PC-9 (cell line): ENCODE measurements around the gene MORC1.

ENCODE experiments used
- CTCF ChIP-seq: fragments of 200-600 bp; sonication (generic); conservative IDR thresholded peaks from 2 replicates; pipeline ENCODE4 v1.6.1; 2017; ENCODE audit warnings: mixed run types, antibody characterized with exemption, mild to moderate bottlenecking, moderate library complexity
- EZH2 ChIP-seq: fragments of 200-600 bp; sonication (generic); IDR thresholded peaks from 2 replicates; pipeline ENCODE4 v1.8.0; 2017; ENCODE audit warnings: antibody characterized with exemption, low read depth

- TF ChIP-seq CTCF: no peak
- no peak for TF ChIP-seq EZH2
Measured at GRCh38 chr3:109109574-109109973, 8.4 kb downstream of the MORC1 start.
